NCI-H345 treated with DMSO at 0.1 percent for 48 hours (cell line): ENCODE results near the gene SLC22A23.

Experiments used
- DNase-seq: peaks from one replicate; lab custom pipeline; 2025; ENCODE audit not compliant: unreplicated experiment; lab: John Stamatoyannopoulos, UW

Gene SLC22A23

DNA sequence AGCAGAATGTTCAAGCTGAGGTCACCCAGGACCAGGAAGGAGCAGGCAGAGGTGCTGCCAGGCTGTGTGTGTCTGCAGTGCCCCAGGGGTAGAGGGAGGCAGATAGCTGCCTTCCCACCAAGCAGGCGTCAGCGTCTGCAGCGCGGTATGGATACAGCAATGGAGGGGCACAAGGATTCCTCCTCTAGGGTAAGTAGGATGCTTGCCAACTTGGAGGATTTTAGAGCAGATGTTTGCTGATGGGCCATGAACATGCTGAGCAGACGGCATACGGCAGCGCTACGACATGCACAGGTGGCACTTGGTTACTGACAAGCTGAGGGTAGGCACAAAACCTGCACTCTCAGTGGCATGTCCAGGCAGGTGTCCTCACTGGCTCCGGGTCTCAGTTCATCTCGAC lies 150.0 kb downstream of the SLC22A23 start:
- no peak for DNase-seq

DNA sequence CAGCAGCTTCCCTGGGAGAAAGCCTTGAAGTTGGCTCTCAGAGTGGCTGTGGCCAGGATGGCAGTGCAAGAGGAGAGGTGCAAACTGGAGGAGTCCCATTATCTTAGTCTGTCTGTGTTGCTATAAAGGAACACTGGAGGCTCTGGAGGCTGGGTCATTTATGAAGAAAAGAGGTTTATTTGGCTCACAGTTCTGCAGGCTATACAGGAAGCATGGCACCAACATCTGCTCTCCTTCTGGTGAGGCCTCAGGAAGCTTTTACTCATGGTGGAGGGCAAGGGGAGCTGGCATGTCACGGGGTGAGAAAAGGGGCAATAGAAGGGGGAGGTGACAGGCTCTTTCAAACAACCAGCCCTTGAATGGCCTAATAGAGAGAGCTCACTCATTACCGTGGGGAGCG lies 151.0 kb downstream of the SLC22A23 start:
- DNase-seq = no peak

DNA sequence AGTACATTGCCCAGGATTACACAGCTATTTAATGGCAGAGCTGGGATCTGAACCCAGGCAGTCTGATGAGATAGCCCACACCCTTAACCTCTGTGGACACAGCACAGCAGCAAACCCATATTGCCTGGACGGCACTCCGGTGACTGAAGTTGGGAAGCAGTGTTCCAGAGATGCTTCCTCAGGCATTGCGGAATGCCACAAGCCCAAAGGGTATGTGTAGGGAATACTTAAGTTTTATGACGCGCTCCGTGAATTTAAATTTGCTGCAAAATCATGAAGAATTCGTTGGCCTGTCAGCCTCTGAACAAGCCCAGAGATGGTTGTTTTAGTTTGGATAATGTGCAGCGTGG lies 151.7 kb downstream of the SLC22A23 start:
- DNase-seq = no peak

DNA sequence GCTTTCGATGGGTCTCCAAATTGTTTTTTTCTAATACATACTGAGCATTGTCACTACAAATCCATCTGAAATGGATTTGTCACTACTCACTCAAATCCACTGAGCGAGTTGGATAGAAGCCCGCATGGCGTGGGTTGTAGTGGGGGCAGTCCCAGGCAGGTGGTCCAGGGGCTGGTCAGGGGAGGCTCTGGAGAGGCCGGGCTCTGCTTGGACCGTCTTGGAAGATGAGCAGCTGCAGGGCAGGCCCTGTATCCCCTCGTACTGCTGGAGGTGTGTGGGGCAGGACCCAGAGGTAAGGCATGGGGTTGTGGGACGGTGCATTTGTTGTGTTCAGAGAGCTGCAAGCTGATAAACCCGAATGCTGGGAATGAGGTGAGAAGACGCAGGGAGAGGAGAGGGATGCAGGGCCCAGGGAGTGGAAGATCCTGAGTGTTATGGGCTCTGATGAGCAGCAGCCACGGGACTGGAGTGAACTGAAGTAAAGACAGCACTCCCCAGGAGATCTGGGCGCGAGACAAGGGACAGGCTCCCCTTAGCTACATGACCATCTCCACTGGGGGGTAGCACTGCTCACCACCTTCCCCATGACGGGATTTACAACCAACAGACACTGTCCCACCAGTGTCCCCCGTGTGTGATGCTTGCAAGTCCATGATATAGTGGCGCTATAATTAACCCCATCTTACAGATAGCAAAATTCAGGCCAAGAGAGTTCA lies 152.2 kb downstream of the SLC22A23 start:
- DNase-seq = no peak

DNA sequence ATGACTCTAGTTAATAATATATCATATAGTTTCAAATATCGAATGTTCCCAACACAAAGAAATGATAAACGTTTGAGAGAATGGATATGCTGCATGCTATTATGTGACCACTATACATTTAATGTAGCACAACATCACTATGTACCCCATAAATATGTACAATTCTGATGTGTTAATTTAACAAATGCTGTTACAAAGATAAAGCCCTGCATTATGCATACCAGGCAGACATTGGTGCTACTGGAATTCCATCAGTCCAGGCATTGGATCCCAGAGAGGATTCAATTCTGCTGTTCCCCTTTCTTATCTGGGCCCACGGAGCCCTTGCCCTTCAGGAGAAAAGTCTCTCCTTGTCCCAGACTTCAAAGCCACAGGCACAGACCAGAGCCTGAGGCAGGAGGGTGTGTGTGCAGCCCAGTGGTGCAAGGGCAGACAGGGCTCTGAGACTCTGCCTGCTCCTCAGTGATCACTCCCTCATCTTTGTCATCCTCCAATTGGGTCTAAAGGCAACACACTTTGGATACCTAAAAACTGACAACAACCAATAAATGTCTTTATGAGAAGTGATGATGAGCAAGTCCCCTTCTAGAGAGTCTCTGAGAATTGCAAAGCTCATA lies 152.9 kb downstream of the SLC22A23 start:
- DNase-seq = no peak

DNA sequence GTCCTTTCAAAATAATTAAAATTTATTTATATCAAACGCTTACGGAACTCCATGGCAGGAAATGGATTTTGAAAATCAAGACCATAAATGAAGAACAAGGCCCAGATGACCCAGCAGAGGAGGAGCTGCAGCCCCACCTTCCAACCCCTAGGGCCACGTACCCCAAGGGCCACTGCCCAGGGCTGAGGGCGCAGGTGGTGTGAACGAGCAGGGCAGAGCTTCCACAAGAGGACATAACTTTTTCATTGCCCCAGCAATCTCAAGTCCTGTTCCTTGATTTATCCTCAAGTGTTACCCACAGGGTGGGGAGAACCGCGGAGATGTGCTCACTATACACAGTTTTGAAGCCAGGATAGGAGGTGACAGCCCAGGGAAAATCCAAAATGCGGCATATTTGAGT lies 155.3 kb downstream of the SLC22A23 start:
- no peak for DNase-seq

DNA sequence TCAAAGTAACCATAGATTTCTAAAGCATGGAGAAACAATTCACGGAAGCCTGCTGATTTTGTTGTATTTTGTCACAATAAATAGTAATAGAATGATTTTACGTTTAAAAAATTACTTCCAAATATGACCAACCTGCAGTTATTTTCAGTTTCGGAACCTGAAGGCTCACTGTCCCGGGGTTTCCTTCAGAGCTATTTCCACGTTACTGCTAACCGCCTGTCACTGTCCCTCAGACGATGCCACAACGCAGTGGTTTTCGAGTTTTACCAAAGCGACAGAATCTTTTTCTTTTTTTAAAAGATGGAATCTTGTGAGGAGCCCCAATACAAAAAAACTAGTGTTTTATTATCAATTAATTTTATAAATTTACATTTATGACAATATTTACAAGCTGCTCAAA lies 157.6 kb downstream of the SLC22A23 start:
- no peak for DNase-seq

DNA sequence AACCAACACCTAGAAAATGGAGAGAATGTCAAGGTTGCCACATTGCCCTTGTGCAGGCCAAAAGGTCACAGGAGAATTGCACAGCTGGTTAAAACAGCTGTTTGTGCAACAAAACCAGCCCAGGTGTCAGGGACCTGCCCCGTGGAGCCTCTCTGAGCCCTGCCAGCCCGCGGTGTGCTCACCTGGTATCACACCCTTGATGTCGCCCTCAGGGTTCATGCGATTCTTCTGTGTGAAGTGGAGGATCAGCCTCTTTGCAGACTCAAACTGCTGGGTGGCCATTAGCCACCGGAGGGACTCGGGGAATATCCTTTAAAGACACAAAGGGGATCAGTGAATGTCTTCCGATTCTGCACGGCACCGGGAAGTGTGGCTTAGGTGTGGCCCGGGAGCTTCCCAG lies 158.9 kb downstream of the SLC22A23 start:
- no peak for DNase-seq

DNA sequence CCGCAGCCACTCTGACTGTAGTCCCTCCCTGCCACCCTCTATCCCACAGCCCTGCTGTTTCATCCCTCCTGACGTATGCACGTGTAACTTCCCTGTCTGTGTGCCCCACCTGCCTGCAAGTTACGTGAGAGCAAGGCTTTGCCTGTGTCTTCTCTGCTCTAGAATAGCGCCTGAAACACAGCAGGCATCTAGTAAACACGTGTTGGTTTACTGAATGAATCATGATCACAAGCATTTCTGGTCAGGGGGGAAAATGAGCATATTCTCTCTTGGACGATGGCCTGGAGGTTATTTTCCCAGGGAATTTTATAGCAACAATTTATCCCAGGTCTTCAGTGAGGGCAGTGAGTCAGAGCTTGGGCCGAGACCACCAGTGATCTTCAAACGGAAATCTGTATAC lies 159.8 kb downstream of the SLC22A23 start:
- DNase-seq = no peak

DNA sequence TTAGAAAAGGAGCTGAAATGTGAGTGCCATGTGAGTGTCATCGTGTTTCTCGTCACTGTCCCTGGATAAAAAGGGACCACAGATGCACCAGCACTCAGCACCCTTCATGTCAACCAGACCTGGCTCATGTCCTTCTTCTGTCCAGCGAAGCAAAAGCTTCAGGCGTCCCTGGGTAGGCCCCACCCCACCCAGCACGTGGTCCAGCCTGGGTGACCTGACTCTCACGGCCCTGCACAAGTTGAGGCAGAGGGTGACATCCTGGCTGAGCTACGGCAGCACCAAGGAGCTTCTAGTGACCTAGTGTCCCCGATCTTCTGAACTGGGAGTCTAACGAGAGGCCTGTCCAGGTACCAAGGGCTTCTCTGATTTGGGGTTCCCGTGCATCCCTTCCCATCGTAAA lies 160.3 kb downstream of the SLC22A23 start:
- DNase-seq = no peak

DNA sequence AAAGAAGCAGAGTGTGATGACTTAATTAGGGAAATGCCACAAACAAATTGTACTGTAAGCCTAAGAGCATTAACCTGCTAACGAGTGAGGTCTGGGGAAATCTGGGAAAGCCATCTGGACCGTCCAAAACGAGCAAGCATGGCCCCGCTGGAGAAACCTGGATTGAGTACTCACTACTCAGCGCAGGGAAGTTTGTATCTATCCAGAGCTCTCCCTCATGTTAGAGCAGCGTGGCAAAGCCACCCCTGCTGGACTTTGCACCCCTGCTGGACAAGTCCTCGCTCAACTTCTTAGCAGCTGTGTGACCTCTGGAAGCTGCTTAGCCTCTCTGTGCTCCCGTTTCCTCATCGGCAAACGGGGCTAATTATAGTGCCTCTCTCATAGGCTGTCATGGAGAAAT lies 160.8 kb downstream of the SLC22A23 start:
- DNase-seq = no peak

DNA sequence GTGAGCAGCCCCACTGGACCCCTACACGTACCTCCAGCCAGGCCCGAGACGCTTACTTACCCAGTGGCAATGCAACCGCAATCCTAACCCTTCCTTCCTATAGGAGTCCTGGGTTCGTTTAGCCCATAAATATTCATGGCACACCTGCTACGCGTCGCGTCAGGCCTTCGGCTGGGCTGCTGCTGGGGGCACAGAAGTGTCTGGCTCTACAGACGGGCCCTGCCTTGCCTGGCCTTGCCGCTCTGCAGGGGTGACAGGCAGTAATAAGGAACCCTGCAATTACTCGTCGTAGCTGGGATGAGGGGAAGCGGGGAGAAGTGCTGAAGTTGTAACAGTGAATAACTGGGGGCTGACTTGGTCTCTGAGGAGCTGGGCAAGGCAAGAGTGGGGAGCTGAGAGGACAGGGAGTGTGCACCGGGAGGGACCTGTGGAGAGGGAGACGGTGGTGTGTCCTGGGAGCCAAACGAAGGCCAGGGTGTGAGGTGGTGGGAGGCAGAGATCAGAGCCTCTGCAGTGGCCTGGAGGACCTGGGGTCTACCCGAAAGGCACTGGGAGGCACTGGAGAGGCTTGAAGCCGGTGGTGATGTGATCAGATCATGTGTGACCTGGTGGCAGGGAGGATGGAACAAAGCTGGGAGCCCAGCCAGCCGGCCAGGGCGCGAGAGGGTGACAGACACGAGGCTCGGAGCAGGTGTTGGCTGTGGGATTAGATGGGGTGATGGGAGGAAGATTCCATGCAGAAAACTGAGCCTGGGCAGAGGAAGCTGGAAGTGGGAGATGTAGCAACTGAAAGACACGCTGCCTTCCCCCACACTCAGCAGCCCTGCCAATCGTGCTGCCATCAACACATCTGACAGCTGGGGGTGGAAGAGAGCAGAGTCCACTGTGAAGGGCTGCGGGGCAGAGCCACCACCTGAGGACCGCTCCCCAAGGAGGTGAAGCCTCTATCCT lies 161.7 kb downstream of the SLC22A23 start:
- DNase-seq = no peak

DNA sequence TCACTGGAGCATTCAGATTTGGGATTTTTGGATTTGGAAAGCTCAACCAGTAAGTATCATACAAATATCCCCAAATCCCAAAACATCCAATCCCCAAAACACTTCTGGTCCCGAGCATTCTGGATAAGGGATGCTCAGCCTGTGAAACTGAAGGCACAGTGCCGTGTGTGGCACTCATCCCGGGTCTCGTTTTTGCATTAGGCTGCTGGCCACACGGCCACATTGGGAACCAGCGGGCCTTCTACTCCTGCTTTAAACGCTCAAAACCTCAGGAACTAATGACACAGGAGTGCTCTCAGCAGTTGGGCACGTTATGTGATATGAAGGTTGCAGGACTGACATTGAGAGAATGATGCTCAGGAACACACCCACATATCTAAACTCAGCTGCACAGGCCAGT lies 162.5 kb downstream of the SLC22A23 start:
- DNase-seq = no peak

DNA sequence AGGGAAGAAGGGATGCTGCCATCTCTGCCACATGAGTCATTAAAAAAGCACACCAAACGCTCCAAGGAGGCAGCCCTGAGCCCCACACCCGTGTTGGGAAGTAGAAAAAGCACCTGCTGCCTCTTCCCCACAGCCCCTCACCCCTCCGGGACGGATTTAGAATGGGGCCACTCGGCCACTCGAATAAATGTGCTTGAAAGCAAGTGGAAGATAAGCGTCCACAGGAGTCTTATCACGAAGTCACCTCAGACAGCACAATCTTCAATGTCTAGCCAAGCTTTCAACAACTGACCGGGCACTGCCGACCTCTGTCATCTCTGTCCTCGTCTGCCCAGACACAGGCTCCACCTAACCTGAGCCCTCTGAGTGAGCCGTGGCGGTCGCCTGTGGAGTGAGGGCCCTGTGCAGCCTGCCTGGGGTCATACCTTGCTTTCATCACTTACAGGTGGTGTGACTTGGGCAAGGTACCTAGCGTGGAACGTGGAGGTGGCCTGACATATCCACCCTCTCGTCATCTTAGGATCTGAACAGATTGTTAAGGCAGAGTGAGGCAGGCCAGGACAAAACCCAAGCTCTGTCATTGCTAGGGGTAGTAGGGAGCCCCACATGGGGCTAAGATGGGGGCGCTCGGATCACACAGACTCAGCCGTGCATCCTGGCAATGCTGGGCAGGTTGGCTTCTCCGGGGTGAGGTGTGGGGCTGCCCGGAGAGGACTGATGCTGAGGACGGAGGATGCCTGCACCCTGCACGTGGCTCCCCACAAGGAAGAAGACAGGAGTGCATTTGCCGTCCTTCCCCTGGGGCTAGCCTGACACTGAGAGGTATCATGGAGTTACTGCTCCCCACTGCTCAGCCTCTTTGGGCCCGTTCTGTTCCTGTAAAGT lies 163.3 kb downstream of the SLC22A23 start:
- DNase-seq = no peak

DNA sequence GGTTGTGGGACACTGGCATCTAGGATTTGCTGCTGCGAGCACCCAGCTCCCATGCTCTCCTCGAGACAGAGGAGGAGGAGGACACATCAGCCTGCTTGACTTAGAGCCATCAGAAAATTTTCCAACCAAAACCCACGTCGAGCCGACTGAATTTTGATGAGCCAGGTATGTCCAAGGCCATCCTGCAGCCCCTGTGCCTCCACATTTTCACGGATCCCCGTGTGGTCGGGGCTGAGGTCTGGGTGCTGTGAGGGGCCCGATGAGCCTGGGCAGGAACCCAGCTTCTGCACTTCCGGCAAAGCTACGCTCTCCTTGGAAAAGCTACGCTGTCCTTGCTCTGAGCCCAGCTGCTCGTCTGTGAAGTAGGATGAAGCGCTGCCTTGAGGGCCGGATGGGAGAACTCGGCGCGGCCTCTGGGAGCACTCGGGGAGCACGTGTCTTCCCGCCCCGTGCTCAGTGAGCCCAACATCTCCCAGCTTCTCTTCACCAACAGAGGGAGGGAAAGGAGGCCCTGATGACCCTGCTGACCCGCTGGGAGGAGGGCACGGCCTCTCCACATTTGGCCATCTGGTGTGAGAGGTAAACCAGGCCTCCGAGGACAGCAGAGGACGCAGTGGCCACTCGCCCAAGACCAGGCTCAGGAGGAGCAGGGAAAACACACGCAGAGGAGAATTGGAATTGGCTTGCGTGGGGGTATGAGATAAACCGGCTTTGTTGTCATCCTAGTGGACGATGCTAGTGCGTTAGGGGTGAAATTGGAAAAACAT lies 164.2 kb downstream of the SLC22A23 start:
- no peak for DNase-seq

DNA sequence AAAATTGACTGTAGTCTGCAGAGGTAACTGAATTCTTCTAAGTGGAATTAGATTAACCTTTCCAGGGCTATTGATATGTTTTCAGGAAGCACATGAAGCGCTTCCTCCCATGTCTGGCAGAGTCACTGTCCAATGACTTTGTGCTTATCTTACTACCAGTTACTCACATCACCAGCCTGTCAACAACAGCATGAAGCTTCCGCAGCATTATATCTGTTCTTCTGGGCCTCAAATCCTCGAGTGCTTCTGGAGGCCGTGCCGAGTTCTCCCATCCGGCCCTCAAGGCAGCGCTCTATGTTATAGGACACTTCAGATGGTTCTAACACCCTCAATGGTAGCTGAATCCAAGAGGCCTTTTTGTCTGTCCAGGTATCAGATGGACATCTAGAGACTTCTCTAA lies 164.9 kb downstream of the SLC22A23 start:
- DNase-seq = no peak

DNA sequence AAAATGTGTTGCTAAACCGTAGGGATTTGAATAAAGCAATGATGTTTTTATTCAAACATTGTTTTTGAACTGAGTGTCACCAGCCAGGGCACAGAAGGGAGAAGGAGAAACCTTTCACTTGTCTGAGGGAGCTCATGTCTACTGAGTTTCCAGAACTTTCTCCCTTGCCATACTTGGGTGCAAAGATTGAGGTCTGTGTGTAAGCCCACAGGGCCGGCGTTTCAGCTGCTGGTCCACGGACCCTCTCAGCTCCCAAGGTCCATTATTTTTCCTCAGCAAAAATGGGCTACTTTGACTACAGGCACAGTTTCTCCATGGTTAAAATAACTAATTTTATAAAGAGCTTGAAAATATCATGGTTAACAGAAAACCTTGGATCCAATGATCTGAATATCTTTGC lies 165.5 kb downstream of the SLC22A23 start:
- DNase-seq = no peak

DNA sequence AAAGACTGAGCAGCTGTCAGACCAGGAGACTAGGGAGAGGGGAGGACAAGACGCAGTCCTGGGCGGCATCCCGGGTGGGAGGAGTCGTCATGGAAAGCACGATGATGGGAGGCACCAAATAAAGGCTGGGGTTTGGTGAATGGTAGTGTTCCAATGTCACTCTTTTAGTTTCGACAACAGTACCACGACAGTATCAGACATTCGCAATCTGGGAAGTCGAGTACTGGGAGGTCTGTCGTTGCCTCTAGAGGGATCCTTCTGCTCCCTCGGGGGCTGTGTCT lies 166.0 kb downstream of the SLC22A23 start:
- DNase-seq = no peak

DNA sequence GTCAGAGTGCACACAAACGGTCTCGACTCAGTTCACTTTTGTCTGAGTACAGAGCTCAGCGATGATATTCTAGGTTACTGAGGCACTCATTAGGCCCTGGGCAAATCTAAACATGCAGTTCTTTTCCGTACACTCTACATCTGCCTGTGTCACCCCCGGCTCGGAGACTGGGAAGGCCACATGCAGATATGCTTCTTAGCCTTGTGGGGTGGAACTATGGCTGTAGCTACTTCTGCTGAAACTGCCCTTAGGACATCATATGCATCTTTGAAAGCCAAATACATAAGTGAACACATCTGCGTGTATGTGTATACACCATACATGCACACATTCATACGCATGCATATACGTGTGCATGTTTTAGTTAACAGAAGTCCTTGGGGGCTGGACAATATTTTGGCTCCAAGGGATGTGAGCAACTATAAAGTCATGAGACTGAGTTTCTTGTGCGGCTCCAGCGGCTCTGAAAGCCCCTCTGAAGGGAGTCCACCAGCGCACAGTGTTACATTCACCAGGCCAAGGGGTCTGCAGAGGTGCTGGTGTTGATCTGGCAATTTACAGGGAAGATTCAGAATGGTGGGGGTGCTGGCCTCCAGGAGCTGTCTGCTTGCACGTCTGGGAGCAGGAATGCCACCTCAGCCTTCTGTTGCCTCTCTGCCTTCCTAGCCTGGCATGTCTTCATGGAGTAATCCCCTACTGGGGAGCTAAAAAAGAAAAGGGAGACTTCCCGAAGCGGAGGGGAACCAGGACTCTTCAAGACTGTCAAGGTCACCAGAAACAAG lies 166.5 kb downstream of the SLC22A23 start:
- no peak for DNase-seq

DNA sequence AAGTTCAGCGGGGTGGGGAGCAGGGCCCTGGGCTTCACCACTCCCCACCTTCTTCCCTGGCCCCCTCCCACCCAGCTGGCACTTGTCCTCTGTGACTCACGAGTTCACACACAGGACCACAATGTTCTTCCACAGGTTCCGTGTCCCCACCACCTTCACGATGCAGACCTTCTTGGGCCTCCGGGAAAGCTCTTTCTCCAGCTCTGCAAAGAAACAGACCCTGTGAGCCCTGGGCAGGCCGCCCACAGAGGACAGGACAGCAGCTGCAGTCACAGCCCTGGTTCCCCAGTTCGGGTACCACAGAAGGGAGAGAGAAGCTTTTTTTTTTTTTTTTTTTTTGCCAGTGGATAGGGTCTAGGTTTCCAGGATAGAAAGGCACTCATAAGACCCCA lies 167.2 kb downstream of the SLC22A23 start:
- no peak for DNase-seq
